ENCODE measurements around the gene PHETA2.

GRCh38 chr22:42070517-42071422, 3.3 kb upstream of the PHETA2 start, which contains the start of gene NAGA:
- peak; percentile 63; the same call in 1 of the 2 replicates for TF ChIP-seq MXI1 (IDR thresholded peaks at IDR 0.05; ENCODE audit: borderline replicate concordance, low read depth, low read length)
- TF ChIP-seq, protein P1, sequence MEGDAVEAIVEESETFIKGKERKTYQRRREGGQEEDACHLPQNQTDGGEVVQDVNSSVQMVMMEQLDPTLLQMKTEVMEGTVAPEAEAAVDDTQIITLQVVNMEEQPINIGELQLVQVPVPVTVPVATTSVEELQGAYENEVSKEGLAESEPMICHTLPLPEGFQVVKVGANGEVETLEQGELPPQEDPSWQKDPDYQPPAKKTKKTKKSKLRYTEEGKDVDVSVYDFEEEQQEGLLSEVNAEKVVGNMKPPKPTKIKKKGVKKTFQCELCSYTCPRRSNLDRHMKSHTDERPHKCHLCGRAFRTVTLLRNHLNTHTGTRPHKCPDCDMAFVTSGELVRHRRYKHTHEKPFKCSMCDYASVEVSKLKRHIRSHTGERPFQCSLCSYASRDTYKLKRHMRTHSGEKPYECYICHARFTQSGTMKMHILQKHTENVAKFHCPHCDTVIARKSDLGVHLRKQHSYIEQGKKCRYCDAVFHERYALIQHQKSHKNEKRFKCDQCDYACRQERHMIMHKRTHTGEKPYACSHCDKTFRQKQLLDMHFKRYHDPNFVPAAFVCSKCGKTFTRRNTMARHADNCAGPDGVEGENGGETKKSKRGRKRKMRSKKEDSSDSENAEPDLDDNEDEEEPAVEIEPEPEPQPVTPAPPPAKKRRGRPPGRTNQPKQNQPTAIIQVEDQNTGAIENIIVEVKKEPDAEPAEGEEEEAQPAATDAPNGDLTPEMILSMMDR (conservative IDR thresholded peaks at IDR 0.05; ENCODE audit: low read depth, low read length), result no peak
- peak; percentile 72; the same call in 1 of the 2 replicates for TF ChIP-seq MAZ (IDR thresholded peaks at IDR 0.05; ENCODE audit: borderline replicate concordance, low read depth, low read length)
- TF ChIP-seq FOS (IDR thresholded peaks at IDR 0.05; ENCODE audit: low read depth, low read length), result no peak
- TF ChIP-seq NFE2L2 (IDR thresholded peaks at IDR 0.05; ENCODE audit: low read depth, low read length), result no peak
- TF ChIP-seq, protein P2, sequence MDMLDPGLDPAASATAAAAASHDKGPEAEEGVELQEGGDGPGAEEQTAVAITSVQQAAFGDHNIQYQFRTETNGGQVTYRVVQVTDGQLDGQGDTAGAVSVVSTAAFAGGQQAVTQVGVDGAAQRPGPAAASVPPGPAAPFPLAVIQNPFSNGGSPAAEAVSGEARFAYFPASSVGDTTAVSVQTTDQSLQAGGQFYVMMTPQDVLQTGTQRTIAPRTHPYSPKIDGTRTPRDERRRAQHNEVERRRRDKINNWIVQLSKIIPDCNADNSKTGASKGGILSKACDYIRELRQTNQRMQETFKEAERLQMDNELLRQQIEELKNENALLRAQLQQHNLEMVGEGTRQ (IDR thresholded peaks at IDR 0.05; ENCODE audit: low read depth, low read length), result no peak
- TF ChIP-seq RFX5 (IDR thresholded peaks at IDR 0.05; ENCODE audit: low read depth, low read length), result no peak
- no peak for TF ChIP-seq SMC3 (IDR thresholded peaks at IDR 0.05; ENCODE audit: low read depth, low read length)
- no peak for TF ChIP-seq BHLHE40 (IDR thresholded peaks at IDR 0.05; ENCODE audit: low read depth, low read length)
- no peak; the same call in 1 of the 2 replicates for TF ChIP-seq POLR2A (IDR thresholded peaks at IDR 0.05; ENCODE audit: low read depth, low read length)
- no peak for TF ChIP-seq RAD21 (IDR thresholded peaks at IDR 0.05; ENCODE audit: low read length)

All from IMR-90 (cell line).